PC-3 (cell line): Measurements from ENCODE around the gene SH2D3C. TPM values are rescaled to one million over a fixed set of nuclear protein-coding genes. Genes with fewer than 3 reads are reported as not detected.

Experiments
- ATAC-seq: fragments of 200-7000 bp; cut with Tn5 transposase; 2 replicates; pipeline ENCODE4 v1.9.1; 2020; ENCODE audit warnings: mild to moderate bottlenecking, moderate library complexity
- BruUV-seq: library from RNA; stranded (reverse); fragments of 400-500 nt; replicated peaks from 2 replicates; lab custom pipeline; 2021; lab: Mats Ljungman, UMichigan
- CTCF ChIA-PET: fragments of 300-600 bp; sonication (Branson Sonifier 250); formaldehyde crosslinking; loops from one replicate; lab custom pipeline; 2022; ENCODE audit warnings: antibody characterized with exemption; lab: Charles Lee
- POLR2A ChIA-PET: fragments of 300-600 bp; sonication (Branson Sonifier 250); formaldehyde crosslinking; loops from one replicate; lab custom pipeline; 2022; ENCODE audit warnings: antibody characterized with exemption; ENCODE audit not compliant: unreplicated experiment; lab: Charles Lee
- DNase-seq: peaks from one replicate; pipeline ENCODE4 v3.0.0-alpha.2; 2015
- H2AFZ ChIP-seq: fragments of 300-600 bp; sonication (generic); 2 replicates; pipeline ENCODE4 v1.6.0; 2016; ENCODE audit warnings: antibody characterized with exemption, low read length
- H3F3A ChIP-seq: fragments of 300-600 bp; sonication (generic); one replicate; pipeline ENCODE4 v1.6.0; 2017; ENCODE audit warnings: antibody characterized with exemption, low read length, control low read depth, mild to moderate bottlenecking; ENCODE audit not compliant: unreplicated experiment
- H3K27ac ChIP-seq: fragments of 300-600 bp; sonication (generic); 2 replicates; pipeline ENCODE4 v1.5.1; 2016; ENCODE audit warnings: mild to moderate bottlenecking, low read length
- H3K27me3 ChIP-seq: fragments of 300-600 bp; sonication (generic); 2 replicates; pipeline ENCODE4 v1.6.1; 2016; ENCODE audit warnings: low read length, mixed read lengths
- H3K36me3 ChIP-seq: fragments of 300-600 bp; sonication (generic); 2 replicates; pipeline ENCODE4 v1.6.1; 2016; ENCODE audit warnings: low read depth, mixed run types, low read length, mixed read lengths
- H3K4me1 ChIP-seq: fragments of 300-600 bp; sonication (generic); 2 replicates; pipeline ENCODE4 v1.5.1; 2016; ENCODE audit warnings: low read length; ENCODE audit not compliant: insufficient read depth
- H3K4me2 ChIP-seq: fragments of 300-600 bp; sonication (generic); 2 replicates; pipeline ENCODE4 v1.6.0; 2016; ENCODE audit warnings: low read length
- H3K4me3 ChIP-seq: fragments of 300-600 bp; sonication (generic); 2 replicates; pipeline ENCODE4 v1.5.1; 2016; ENCODE audit warnings: mild to moderate bottlenecking, low read length, mixed read lengths
- H3K79me2 ChIP-seq: fragments of 300-600 bp; sonication (generic); 2 replicates; pipeline ENCODE4 v1.6.1; 2017; ENCODE audit warnings: low read length, mixed read lengths
- H3K9ac ChIP-seq: fragments of 300-600 bp; sonication (generic); 2 replicates; pipeline ENCODE4 v1.6.0; 2016; ENCODE audit warnings: mild to moderate bottlenecking, low read length
- H3K9me2 ChIP-seq: fragments of 300-600 bp; sonication (generic); replicated peaks from 2 replicates; pipeline ENCODE4 v1.6.1; 2016; ENCODE audit warnings: mixed run types, low read length, mixed read lengths
- H3K9me3 ChIP-seq: fragments of 300-600 bp; sonication (generic); 2 replicates; pipeline ENCODE4 v1.6.1; 2016; ENCODE audit warnings: low read length, mixed read lengths
- H4K20me1 ChIP-seq: fragments of 300-600 bp; sonication (generic); 2 replicates; pipeline ENCODE4 v1.6.1; 2016; ENCODE audit warnings: low read length, mixed read lengths
- CTCF ChIP-seq: fragments of 300-600 bp; sonication (generic); conservative IDR thresholded peaks from 2 replicates; pipeline ENCODE4 v1.5.1; 2017; ENCODE audit warnings: antibody characterized with exemption, low read depth, mild to moderate bottlenecking, low read length
- EZH2 ChIP-seq: fragments of 300-600 bp; sonication (generic); IDR thresholded peaks from one replicate; pipeline ENCODE4 v1.6.1; 2017; ENCODE audit warnings: antibody characterized with exemption, mild to moderate bottlenecking, low read length; ENCODE audit not compliant: unreplicated experiment
- EZH2phosphoT487 ChIP-seq: fragments of 300-600 bp; sonication (generic); IDR thresholded peaks from 2 replicates; pipeline ENCODE4 v1.6.1; 2018; ENCODE audit warnings: mild to moderate bottlenecking, antibody characterized with exemption, low read length, borderline replicate concordance
- intact Hi-C: fragments of 100-400 bp; cut with micrococcal nuclease; formaldehyde crosslinking; loops from 2 replicates; pipeline ENCODE4 v1.9.0; 2023
- total RNA-seq: library from RNA; depleted of rRNA; stranded (reverse); fragments of >200 nt; gene quantifications from 2 replicates; pipeline ENCODE4 v1.2.3, GENCODE V29; 2014

Gene SH2D3C
- total RNA-seq, 1 experiment from 2014 or later, result 0.26 TPM

DNA sequence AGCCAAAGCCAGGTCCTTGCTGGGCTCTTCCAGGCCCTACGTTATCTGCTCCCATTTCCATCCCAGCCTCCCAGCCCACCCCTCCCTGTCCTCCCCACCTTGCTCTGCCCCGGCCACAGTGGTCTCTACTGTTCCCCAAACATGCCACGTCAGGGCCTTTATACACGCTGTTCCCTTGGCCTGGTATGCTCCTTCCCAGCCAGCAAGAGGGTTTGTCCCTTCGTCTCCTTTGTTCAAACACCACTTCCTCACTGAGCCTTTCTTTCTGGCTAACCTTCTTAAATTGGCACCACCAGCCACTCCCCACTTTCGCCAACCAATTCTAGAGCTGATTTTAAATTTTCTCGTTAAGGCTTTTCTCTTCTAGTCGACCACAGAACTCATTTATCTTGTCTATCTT is 9.8 kb downstream of the SH2D3C start:
- ATAC-seq (no peak), DNase-seq (no peak)
- H3K4me2 ChIP-seq, result no peak overlapping the region
- no peaks in the 10 kb centered on the region for H3F3A ChIP-seq
- CTCF ChIA-PET, result no interaction called here
- no peaks in the 10 kb centered on the region for H3K9me3 ChIP-seq
- intact Hi-C loops, result no loop called here
- no peaks in the 10 kb centered on the region for H3K36me3 ChIP-seq
- H3K27ac ChIP-seq, result no peak overlapping the region
- no peaks in the 10 kb centered on the region for H4K20me1 ChIP-seq
- BruUV-seq, result no TSS peak
- no peak for TF ChIP-seq EZH2phosphoT487
- no peak for TF ChIP-seq CTCF
- TF ChIP-seq EZH2, result no peak
- H3K79me2 ChIP-seq, result no peaks in the 10 kb centered on the region
- peaks cover 4% of the 10 kb centered on the region; the same call in 1 of the 2 replicates for H3K4me1 ChIP-seq
- no peaks in the 10 kb centered on the region for H3K9me2 ChIP-seq
- H3K4me3 ChIP-seq, result no peak overlapping the region
- H3K27me3 ChIP-seq, result no peaks in the 10 kb centered on the region
- H2AFZ ChIP-seq, result no peak overlapping the region
- H3K9ac ChIP-seq, result no peak overlapping the region
- POLR2A ChIA-PET, result no interaction called here

- H3K4me2 ChIP-seq, result no peak overlapping the region
- no peaks in the 10 kb centered on the region for H3F3A ChIP-seq
- no peaks in the 10 kb centered on the region for H3K36me3 ChIP-seq
- CTCF ChIA-PET, result no interaction called here
- H3K9me2 ChIP-seq, result no peaks in the 10 kb centered on the region
- no TSS peak for BruUV-seq
- no peak for ATAC-seq
- intact Hi-C loops, result no loop called here
- no peak overlapping the region for H3K27ac ChIP-seq
- no peak overlapping the region for H3K9ac ChIP-seq
- H4K20me1 ChIP-seq, result no peaks in the 10 kb centered on the region
- TF ChIP-seq EZH2 (no peak), EZH2phosphoT487 (no peak), CTCF (no peak)
- no peaks in the 10 kb centered on the region for H3K27me3 ChIP-seq
- POLR2A ChIA-PET, result no interaction called here
- no peak overlapping the region for H2AFZ ChIP-seq
- H3K9me3 ChIP-seq, result no peaks in the 10 kb centered on the region
- no peak overlapping the region for H3K4me3 ChIP-seq
- DNase-seq, result no peak
- no peaks in the 10 kb centered on the region for H3K79me2 ChIP-seq
- H3K4me1 ChIP-seq, result peaks cover 4% of the 10 kb centered on the region; the same call in 1 of the 2 replicates
These were observed 10.5 kb downstream of the SH2D3C start for GRCh38 chr9:127767909-127768331.

GRCh38 chr9:127767410-127767809 is 11.1 kb downstream of the SH2D3C start:
- Histone ChIP-seq H3K79me2 (no peaks in the 10 kb centered on the region), H3K4me3 (no peak overlapping the region), H3K9ac (no peak overlapping the region), H2AFZ (no peak overlapping the region), H3K9me2 (no peaks in the 10 kb centered on the region), H3K27me3 (no peaks in the 10 kb centered on the region), H3K4me2 (no peak overlapping the region), H3K9me3 (no peaks in the 10 kb centered on the region), H3K4me1 (peaks cover 4% of the 10 kb centered on the region; the same call in 1 of the 2 replicates), H4K20me1 (no peaks in the 10 kb centered on the region), H3K27ac (no peak overlapping the region), H3F3A (no peaks in the 10 kb centered on the region), H3K36me3 (no peaks in the 10 kb centered on the region)
- ATAC-seq, result no peak
- TF ChIP-seq CTCF (no peak), EZH2 (no peak), EZH2phosphoT487 (no peak)
- DNase-seq, result no peak
- intact Hi-C loops, result no loop called here
- POLR2A ChIA-PET, result no interaction called here
- CTCF ChIA-PET, result no interaction called here
- no TSS peak for BruUV-seq
